Activated CD8-positive, alpha-beta memory T cell treated with anti-CD3 and anti-CD28 coated beads for 4 hours (primary cell): ENCODE results near the gene SLK.

Experiments
- DNase-seq, 2 donors: peaks; one replicate each; pipeline ENCODE4 v3.0.0-alpha.2; 2020; ENCODE audit warnings: low read depth in 2 of 2

Gene SLK

GRCh38 chr10:104033966-104034365 is 67.0 kb downstream of the SLK start:
- DNase-seq = no peak

GRCh38 chr10:104034401-104035193 is 67.7 kb downstream of the SLK start:
- DNase-seq = no peak

GRCh38 chr10:104035194-104036068 is 68.5 kb downstream of the SLK start:
- DNase-seq = no peak

GRCh38 chr10:104036069-104036384 is 69.1 kb downstream of the SLK start:
- DNase-seq = no peak

GRCh38 chr10:104036518-104037260 is 69.7 kb downstream of the SLK start:
- no peak for DNase-seq

- DNase-seq = no peak
Measured at GRCh38 chr10:104037261-104037951, 70.5 kb downstream of the SLK start.

GRCh38 chr10:104038537-104038936 is 71.6 kb downstream of the SLK start:
- DNase-seq = no peak

- DNase-seq = no peak
Measured at GRCh38 chr10:104038958-104039752, 72.2 kb downstream of the SLK start.

GRCh38 chr10:104040382-104040781 is 73.4 kb downstream of the SLK start:
- no peak for DNase-seq

GRCh38 chr10:104040862-104041789 is 74.2 kb downstream of the SLK start:
- DNase-seq = no peak

GRCh38 chr10:104041891-104042535 is 75.1 kb downstream of the SLK start:
- DNase-seq = no peak

GRCh38 chr10:104043185-104043830 is 76.4 kb downstream of the SLK start:
- no peak for DNase-seq

- DNase-seq = no peak
Measured at GRCh38 chr10:104043854-104044253, 76.9 kb downstream of the SLK start.

GRCh38 chr10:104045151-104046089 is 78.5 kb downstream of the SLK start:
- no peak for DNase-seq

GRCh38 chr10:104046651-104047050 is 79.7 kb downstream of the SLK start:
- DNase-seq = no peak

GRCh38 chr10:104049504-104050250 is 82.7 kb downstream of the SLK start:
- no peak for DNase-seq

GRCh38 chr10:104052431-104052830 is 85.5 kb downstream of the SLK start:
- DNase-seq = no peak
